Keratinocyte (primary cell): ENCODE measurements around the gene ISG15. TPM values are rescaled to one million over a fixed set of nuclear protein-coding genes. Genes with fewer than 3 reads are reported as not detected.

Source experiments
- DNase-seq: peaks from one replicate; pipeline ENCODE4 v3.0.0-alpha.2; 2011; ENCODE audit warnings: low read depth, missing footprints, low spot score
- FAIRE-seq: peaks from 2 replicates; lab custom pipeline; 2011; peaks lifted over from hg19 to GRCh38; lab: Jason Lieb, UNC
- H2AFZ ChIP-seq: 2 replicates; pipeline ENCODE4 v1.6.0; 2012; ENCODE audit warnings: low read length, control low read depth, inconsistent platforms; ENCODE audit not compliant: control insufficient read depth
- H3K27ac ChIP-seq: 2 replicates; pipeline ENCODE4 v1.5.1; 2011; ENCODE audit warnings: low read length; ENCODE audit not compliant: control insufficient read depth, insufficient read depth
- H3K27me3 ChIP-seq: 3 replicates; pipeline ENCODE4 v1.6.0; 2011; ENCODE audit warnings: low read length; ENCODE audit not compliant: control insufficient read depth, insufficient read depth; ENCODE audit errors: extremely low read depth
- H3K36me3 ChIP-seq, 2 experiments: 2 replicates in 1 of 2; 3 replicates in 1 of 2; pipeline ENCODE4 v1.5.1; 2011; ENCODE audit warnings: low read length in 2 of 2, mild to moderate bottlenecking in 1 of 2; ENCODE audit not compliant: control insufficient read depth in 2 of 2, insufficient read depth in 2 of 2; ENCODE audit errors: extremely low read depth in 1 of 2
- H3K4me1 ChIP-seq: 3 replicates; pipeline ENCODE4 v1.5.1; 2011; ENCODE audit warnings: low read length; ENCODE audit not compliant: control insufficient read depth, insufficient read depth; ENCODE audit errors: extremely low read depth
- H3K4me2 ChIP-seq: 3 replicates; pipeline ENCODE4 v1.6.0; 2011; ENCODE audit warnings: low read depth, low read length; ENCODE audit not compliant: control insufficient read depth, insufficient read depth; ENCODE audit errors: extremely low read depth
- H3K4me3 ChIP-seq, 3 experiments: fragments of 200-600 bp in 1 of 3; sonication (generic) in 1 of 3; 2 replicates in 2 of 3; 3 replicates in 1 of 3; pipeline ENCODE4 v1.5.1; 2011 to 2016; ENCODE audit warnings: low read length in 3 of 3, mild to moderate bottlenecking in 3 of 3, control low read depth in 2 of 3, inconsistent platforms in 1 of 3, low read depth in 1 of 3, mixed read lengths in 1 of 3, mixed run types in 1 of 3, moderate library complexity in 1 of 3; ENCODE audit not compliant: control insufficient read depth in 2 of 3, insufficient read depth in 2 of 3; ENCODE audit errors: extremely low read depth in 1 of 3
- H3K79me2 ChIP-seq: 2 replicates; pipeline ENCODE4 v1.6.0; 2012; ENCODE audit warnings: low read length; ENCODE audit not compliant: control insufficient read depth, insufficient read depth
- H3K9ac ChIP-seq: 3 replicates; pipeline ENCODE4 v1.6.0; 2011; ENCODE audit warnings: low read length; ENCODE audit not compliant: control insufficient read depth, insufficient read depth; ENCODE audit errors: extremely low read depth
- H3K9me1 ChIP-seq: 3 replicates; pipeline ENCODE4 v1.6.0; 2011; ENCODE audit warnings: low read length; ENCODE audit not compliant: control insufficient read depth, insufficient read depth; ENCODE audit errors: extremely low read depth
- H3K9me3 ChIP-seq: 2 replicates; pipeline ENCODE4 v1.5.1; 2012; ENCODE audit warnings: low read depth, low read length; ENCODE audit not compliant: control insufficient read depth
- H4K20me1 ChIP-seq: 3 replicates; pipeline ENCODE4 v1.6.0; 2011; ENCODE audit warnings: low read length; ENCODE audit not compliant: control insufficient read depth, insufficient read depth; ENCODE audit errors: extremely low read depth
- EZH2 ChIP-seq: IDR thresholded peaks from one replicate; pipeline ENCODE4 v1.6.1; 2012; ENCODE audit warnings: inconsistent platforms, mild to moderate bottlenecking, low read length, moderate library complexity
- dilution Hi-C: fragments of 300-500 bp; cut with MboI; formaldehyde crosslinking; loops from one replicate; pipeline ENCODE4 v1.7.0; 2020; ENCODE audit warnings: low sequenced_read_pairs; ENCODE audit not compliant: extremely low pct_ligation_motif_present
- polyA plus RNA-seq, 5 experiments: library from polyadenylated mRNA; depleted of rRNA in 3 of 5; stranded (reverse) in 3 of 5; stranded (forward) in 1 of 5; unstranded in 1 of 5; fragments of >200 nt; gene quantifications; 1 replicate in 1 of 5; 2 replicates in 3 of 5; 3 replicates in 1 of 5; pipeline versions ENCODE4 v1.2.1 to v1.2.3, GENCODE V29; 2011 to 2012; ENCODE audit warnings: missing spikeins in 2 of 5, low read depth in 1 of 5, low replicate concordance in 1 of 5
- TF ChIP-seq, protein P1 (sequence below), 3 experiments: IDR thresholded peaks in 1 of 3; conservative IDR thresholded peaks in 1 of 3; optimal IDR thresholded peaks in 1 of 3; 2 replicates in 2 of 3; 3 replicates in 1 of 3; pipeline versions ENCODE3 to v1.5.1; 2011; ENCODE audit warnings: low read length in 3 of 3, mild to moderate bottlenecking in 3 of 3, moderate library complexity in 2 of 3, control low read depth in 1 of 3, inconsistent platforms in 1 of 3; ENCODE audit not compliant: insufficient read depth in 2 of 3; ENCODE audit errors: extremely low read depth in 1 of 3

Gene ISG15
- polyA plus RNA-seq, 1 donor (not counting 4 experiments of a cell fraction or from before 2014, with no cell fraction given), result 246 TPM

DNA sequence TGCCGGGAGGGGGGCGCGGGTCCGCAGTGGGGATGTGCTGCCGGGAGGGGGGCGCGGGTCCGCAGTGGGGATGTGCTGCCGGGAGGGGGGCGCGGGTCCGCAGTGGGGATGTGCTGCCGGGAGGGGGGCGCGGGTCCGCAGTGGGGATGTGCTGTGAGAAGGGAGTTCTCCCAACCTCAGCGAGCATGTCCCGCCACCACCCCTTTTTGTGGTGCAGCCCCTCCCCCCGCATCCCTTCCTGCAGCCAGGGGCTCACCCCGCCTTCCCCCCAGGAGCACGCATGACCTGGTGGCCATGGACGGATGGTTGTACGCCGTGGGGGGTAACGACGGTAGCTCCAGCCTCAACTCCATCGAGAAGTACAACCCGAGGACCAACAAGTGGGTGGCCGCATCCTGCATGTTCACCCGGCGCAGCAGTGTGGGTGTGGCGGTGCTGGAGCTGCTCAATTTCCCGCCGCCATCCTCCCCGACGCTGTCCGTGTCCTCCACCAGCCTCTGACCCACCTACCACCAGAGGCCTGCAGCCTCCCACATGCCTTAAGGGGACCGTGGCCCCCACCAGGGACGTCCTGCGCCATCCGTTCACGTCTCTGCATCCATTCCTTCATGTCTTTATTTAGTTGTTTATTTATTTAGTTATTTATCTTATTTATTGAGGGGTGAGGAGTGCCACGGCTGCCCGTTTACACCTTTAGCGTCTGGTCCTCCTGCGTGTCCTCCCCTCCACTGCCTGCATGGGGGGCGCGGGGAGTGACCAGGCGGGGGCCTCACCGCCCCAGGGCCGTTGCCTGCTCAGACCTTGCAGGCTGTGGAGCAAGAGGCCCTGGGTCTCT lies 48.4 kb upstream of the ISG15 start:
- no peak for TF ChIP-seq EZH2
- TF ChIP-seq, protein P1, sequence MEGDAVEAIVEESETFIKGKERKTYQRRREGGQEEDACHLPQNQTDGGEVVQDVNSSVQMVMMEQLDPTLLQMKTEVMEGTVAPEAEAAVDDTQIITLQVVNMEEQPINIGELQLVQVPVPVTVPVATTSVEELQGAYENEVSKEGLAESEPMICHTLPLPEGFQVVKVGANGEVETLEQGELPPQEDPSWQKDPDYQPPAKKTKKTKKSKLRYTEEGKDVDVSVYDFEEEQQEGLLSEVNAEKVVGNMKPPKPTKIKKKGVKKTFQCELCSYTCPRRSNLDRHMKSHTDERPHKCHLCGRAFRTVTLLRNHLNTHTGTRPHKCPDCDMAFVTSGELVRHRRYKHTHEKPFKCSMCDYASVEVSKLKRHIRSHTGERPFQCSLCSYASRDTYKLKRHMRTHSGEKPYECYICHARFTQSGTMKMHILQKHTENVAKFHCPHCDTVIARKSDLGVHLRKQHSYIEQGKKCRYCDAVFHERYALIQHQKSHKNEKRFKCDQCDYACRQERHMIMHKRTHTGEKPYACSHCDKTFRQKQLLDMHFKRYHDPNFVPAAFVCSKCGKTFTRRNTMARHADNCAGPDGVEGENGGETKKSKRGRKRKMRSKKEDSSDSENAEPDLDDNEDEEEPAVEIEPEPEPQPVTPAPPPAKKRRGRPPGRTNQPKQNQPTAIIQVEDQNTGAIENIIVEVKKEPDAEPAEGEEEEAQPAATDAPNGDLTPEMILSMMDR (optimal IDR thresholded peaks at IDR 0.05 in 1 of 3, IDR thresholded peaks at IDR 0.05 in 1 of 3, conservative IDR thresholded peaks at IDR 0.05 in 1 of 3; ENCODE audit: extremely low read depth in 1 of 3, insufficient read depth in 2 of 3, low read length in 3 of 3), result no peak
- dilution Hi-C loops, result no loop called here

DNA sequence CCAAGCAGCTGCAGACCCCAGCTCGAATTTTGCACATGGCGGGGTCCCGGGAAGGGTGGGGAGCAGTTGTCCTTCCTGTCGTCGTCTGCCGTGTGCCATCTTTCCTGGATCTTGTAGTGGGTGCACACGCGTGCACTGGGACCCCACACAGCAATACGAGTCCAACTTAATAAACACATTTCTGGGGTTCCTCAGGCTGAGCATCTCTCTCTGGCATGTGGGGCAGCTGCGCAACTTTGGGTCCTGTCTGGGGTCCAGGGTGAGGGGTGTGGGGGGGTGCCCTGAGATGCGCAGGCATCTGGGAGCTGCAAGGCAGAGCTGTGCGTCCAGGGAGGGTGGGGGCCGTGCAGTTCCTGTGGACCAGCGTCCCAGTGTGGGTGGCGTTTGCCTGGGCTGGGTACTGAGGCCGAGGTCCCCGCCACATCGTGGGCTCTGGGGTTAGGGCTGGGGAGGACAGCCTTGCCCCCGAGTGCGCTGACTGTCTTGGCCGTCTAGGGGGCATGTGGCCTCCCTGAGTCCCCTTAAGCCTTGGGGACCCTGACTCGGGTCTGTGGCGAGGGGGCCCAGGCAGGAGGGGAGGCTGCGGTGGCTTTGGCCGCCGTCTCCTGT lies 47.7 kb upstream of the ISG15 start:
- Histone ChIP-seq H3K36me3 (peaks cover 0 to 6% of the 10 kb centered on the region in 2 experiments), H3K4me1 (peaks cover 16% of the 10 kb centered on the region), H3K27ac (peak overlapping the region; percentile 96), H4K20me1 (no peaks in the 10 kb centered on the region), H3K9me3 (no peaks in the 10 kb centered on the region), H3K27me3 (no peaks in the 10 kb centered on the region), H3K4me3 (peak overlapping the region in 1 of 3 experiments; percentile 70), H3K9ac (peak overlapping the region; percentile 97), H3K79me2 (no peaks in the 10 kb centered on the region), H2AFZ (no peak overlapping the region), H3K9me1 (no peaks in the 10 kb centered on the region), H3K4me2 (no peak overlapping the region)
- no peak for TF ChIP-seq EZH2
- TF ChIP-seq, protein P1 (optimal IDR thresholded peaks at IDR 0.05 in 1 of 3, IDR thresholded peaks at IDR 0.05 in 1 of 3, conservative IDR thresholded peaks at IDR 0.05 in 1 of 3; ENCODE audit: extremely low read depth in 1 of 3, insufficient read depth in 2 of 3, low read length in 3 of 3), result no peak
- no peak for DNase-seq
- dilution Hi-C loops, result no loop called here
- FAIRE-seq, result no peak

More for the DNA sequence above, 48.4 kb upstream of the ISG15 start:
- Histone ChIP-seq H3K4me3 (no peak overlapping the region), H3K4me2 (no peak overlapping the region), H2AFZ (no peak overlapping the region), H3K9me1 (no peaks in the 10 kb centered on the region), H3K36me3 (peaks cover 0 to 5% of the 10 kb centered on the region in 2 experiments), H3K4me1 (peaks cover 16% of the 10 kb centered on the region), H3K9ac (no peak overlapping the region), H3K9me3 (no peaks in the 10 kb centered on the region), H4K20me1 (no peaks in the 10 kb centered on the region), H3K79me2 (no peaks in the 10 kb centered on the region), H3K27ac (no peak overlapping the region), H3K27me3 (no peaks in the 10 kb centered on the region)
- no peak for FAIRE-seq
- DNase-seq, result no peak
